CD4-positive, alpha-beta T cell treated with Interleukin-21 for 1 hour (primary cell): ENCODE results near the gene ATIC.

Experiments used
- DNase-seq: peaks from one replicate; pipeline ENCODE4 v3.0.0-alpha.2; 2020

The ATIC gene

GRCh38 chr2:215361876-215362561, 50.2 kb downstream of the ATIC start:
- no peak for DNase-seq

- DNase-seq: no peak
Measured at GRCh38 chr2:215362562-215362904, 50.7 kb downstream of the ATIC start.

GRCh38 chr2:215363039-215363438, 51.2 kb downstream of the ATIC start:
- no peak for DNase-seq

- DNase-seq: no peak
Measured at GRCh38 chr2:215363461-215364156, 51.8 kb downstream of the ATIC start.

- no peak for DNase-seq
Measured at GRCh38 chr2:215364157-215365155, 52.6 kb downstream of the ATIC start.

GRCh38 chr2:215365184-215365658, 53.4 kb downstream of the ATIC start:
- no peak for DNase-seq

- no peak for DNase-seq
Measured at GRCh38 chr2:215366440-215367032, 54.7 kb downstream of the ATIC start.

- DNase-seq: no peak
Measured at GRCh38 chr2:215367662-215368492, 56.0 kb downstream of the ATIC start.

GRCh38 chr2:215368493-215368809, 56.6 kb downstream of the ATIC start:
- no peak for DNase-seq

GRCh38 chr2:215369181-215369760, 57.4 kb downstream of the ATIC start:
- DNase-seq: no peak

- DNase-seq: no peak
Measured at GRCh38 chr2:215370112-215370965, 58.5 kb downstream of the ATIC start.

- DNase-seq: no peak
Measured at GRCh38 chr2:215371915-215372897, 60.3 kb downstream of the ATIC start.

GRCh38 chr2:215372968-215373649, 61.2 kb downstream of the ATIC start:
- DNase-seq: no peak

GRCh38 chr2:215374002-215374401, 62.1 kb downstream of the ATIC start:
- DNase-seq: no peak

- DNase-seq: no peak
Measured at GRCh38 chr2:215374642-215375466, 63.0 kb downstream of the ATIC start.

GRCh38 chr2:215375467-215375830, 63.6 kb downstream of the ATIC start:
- no peak for DNase-seq

GRCh38 chr2:215376103-215376780, 64.4 kb downstream of the ATIC start:
- DNase-seq: no peak
